HCT116 (cell line): ENCODE measurements around the gene BICRAL. TPM values are rescaled to one million over a fixed set of nuclear protein-coding genes. Genes with fewer than 3 reads are reported as not detected.

Experiments
- ATAC-seq: fragments of 200-7000 bp; cut with Tn5 transposase; 2 replicates; pipeline ENCODE4 v1.9.1; 2020; ENCODE audit warnings: mild to moderate bottlenecking, moderate library complexity
- BruUV-seq: library from RNA; stranded (reverse); fragments of 400-500 nt; replicated peaks from 2 replicates; lab custom pipeline; 2021; lab: Mats Ljungman, UMichigan
- CTCF ChIA-PET: fragments of 300-600 bp; sonication (Branson Sonifier 250); formaldehyde crosslinking; loops from one replicate; lab custom pipeline; 2021; ENCODE audit warnings: antibody characterized with exemption; lab: Charles Lee
- POLR2A ChIA-PET: fragments of 300-600, 350-600 bp; sonication (Branson Sonifier 250); formaldehyde crosslinking; loops from one replicate; lab custom pipeline; 2021; ENCODE audit warnings: antibody characterized with exemption; lab: Charles Lee
- RAD21 ChIA-PET, 2 experiments: fragments of 300-600 bp; sonication (Branson Sonifier 250); formaldehyde crosslinking; loops; one replicate each; lab custom pipeline; 2023; ENCODE audit warnings: low total read pairs in 2 of 2; ENCODE audit not compliant: uncharacterized antibody in 2 of 2, unreplicated experiment in 2 of 2, low non-redundant PET in 1 of 2; lab: Charles Lee
- DNase-seq: peaks from one replicate; pipeline ENCODE4 v3.0.0-alpha.2; 2010; ENCODE audit warnings: low read depth, low spot score
- H2AFZ ChIP-seq: fragments of 200-600 bp; shearing (Covaris generic), sonication (generic); 2 replicates; pipeline ENCODE4 v1.6.1; 2017; ENCODE audit warnings: low read depth, mixed run types, mixed read lengths, antibody characterized with exemption, low read length; ENCODE audit not compliant: poor library complexity, severe bottlenecking
- H3K27ac ChIP-seq: 2 replicates; pipeline ENCODE4 v1.5.1; 2012; ENCODE audit warnings: low read depth, low read length
- H3K27me3 ChIP-seq: fragments of 200-600 bp; sonication (generic); 2 replicates; pipeline ENCODE4 v1.6.1; 2016; ENCODE audit warnings: mixed run types, low read length, mixed read lengths; ENCODE audit not compliant: insufficient read depth
- H3K36me3 ChIP-seq, 2 experiments: fragments of 200-500 bp in 1 of 2; fragments of 200-600 bp in 1 of 2; sonication (Bioruptor generic) in 1 of 2; sonication (generic) in 1 of 2; 2 replicates each; pipeline versions ENCODE4 v1.5.1 to v1.6.1; 2014 to 2016; ENCODE audit warnings: low read length in 2 of 2, inconsistent platforms in 1 of 2, mixed read lengths in 1 of 2, mixed run types in 1 of 2; ENCODE audit not compliant: insufficient read depth in 2 of 2, control insufficient read depth in 1 of 2
- H3K4me1 ChIP-seq, 2 experiments: fragments of 200-600 bp in 1 of 2; sonication (generic) in 1 of 2; 2 replicates each; pipeline versions ENCODE4 v1.5.1 to v1.6.1; 2012 to 2017; ENCODE audit warnings: low read length in 2 of 2, inconsistent platforms in 1 of 2, mild to moderate bottlenecking in 1 of 2, mixed read lengths in 1 of 2, mixed run types in 1 of 2, moderate library complexity in 1 of 2; ENCODE audit not compliant: insufficient read depth in 2 of 2, control insufficient read depth in 1 of 2
- H3K4me2 ChIP-seq: fragments of 200-600 bp; sonication (generic); 2 replicates; pipeline ENCODE4 v1.6.1; 2017; ENCODE audit warnings: mixed run types, low read length, mixed read lengths
- H3K4me3 ChIP-seq, 2 experiments: fragments of 200-600 bp in 1 of 2; sonication (generic) in 1 of 2; replicated peaks in 1 of 2; 2 replicates each; pipeline ENCODE4 v1.5.1; 2011 to 2016; ENCODE audit warnings: low read length in 2 of 2, control low read depth in 1 of 2, low read depth in 1 of 2, mild to moderate bottlenecking in 1 of 2, mixed read lengths in 1 of 2, mixed run types in 1 of 2
- H3K79me2 ChIP-seq: fragments of 200-600 bp; sonication (generic); 2 replicates; pipeline ENCODE4 v1.6.1; 2017; ENCODE audit warnings: mild to moderate bottlenecking, mixed run types, low read length, moderate library complexity, mixed read lengths; ENCODE audit not compliant: insufficient read depth
- H3K9ac ChIP-seq: fragments of 200-600 bp; sonication (generic); 2 replicates; pipeline ENCODE4 v1.6.1; 2016; ENCODE audit warnings: low read length, mixed read lengths
- H3K9me2 ChIP-seq: fragments of 200-600 bp; sonication (generic), shearing (Covaris generic); 2 replicates; pipeline ENCODE4 v1.6.1; 2017; ENCODE audit warnings: mixed run types, mild to moderate bottlenecking, moderate library complexity; ENCODE audit not compliant: insufficient read depth
- H3K9me3 ChIP-seq, 2 experiments: fragments of 200-500 bp in 1 of 2; fragments of 200-600 bp in 1 of 2; sonication (Bioruptor generic) in 1 of 2; sonication (generic) in 1 of 2; 2 replicates each; pipeline ENCODE4 v1.6.1; 2014 to 2017; ENCODE audit warnings: low read length in 2 of 2, mixed read lengths in 2 of 2, inconsistent platforms in 1 of 2, low read depth in 1 of 2, mild to moderate bottlenecking in 1 of 2, mixed run types in 1 of 2, moderate library complexity in 1 of 2; ENCODE audit not compliant: control insufficient read depth in 1 of 2, insufficient read depth in 1 of 2
- H4K20me1 ChIP-seq: fragments of 200-600 bp; sonication (generic), shearing (Covaris generic); 2 replicates; pipeline ENCODE4 v1.6.1; 2017; ENCODE audit warnings: mixed run types, mild to moderate bottlenecking, moderate library complexity; ENCODE audit not compliant: insufficient read depth
- CBX3 ChIP-seq: IDR thresholded peaks from 2 replicates; pipeline ENCODE4 v1.6.1; 2012; ENCODE audit warnings: low read depth
- EGR1 ChIP-seq: IDR thresholded peaks from 2 replicates; pipeline ENCODE4 v1.6.1; 2012; ENCODE audit warnings: low read depth
- ELF1 ChIP-seq: IDR thresholded peaks from 2 replicates; pipeline ENCODE4 v1.6.1; 2012; ENCODE audit warnings: low read depth, borderline replicate concordance
- EZH2 ChIP-seq: fragments of 200-600 bp; sonication (generic); IDR thresholded peaks from 2 replicates; pipeline ENCODE4 v1.6.1; 2017; ENCODE audit warnings: antibody characterized with exemption, mixed run types
- JUND ChIP-seq: IDR thresholded peaks from 2 replicates; pipeline ENCODE4 v1.6.1; 2012
- POLR2A ChIP-seq: IDR thresholded peaks from 2 replicates; pipeline ENCODE4 v1.7.0; 2011; ENCODE audit warnings: borderline replicate concordance; ENCODE audit not compliant: insufficient read depth, insufficient read length; ENCODE audit errors: extremely low read depth
- POLR2AphosphoS5 ChIP-seq: IDR thresholded peaks from 2 replicates; pipeline ENCODE4 v1.6.1; 2011; ENCODE audit warnings: mild to moderate bottlenecking, low read depth, low read length, moderate library complexity
- RAD21 ChIP-seq: IDR thresholded peaks from 2 replicates; pipeline ENCODE4 v1.6.1; 2012; ENCODE audit warnings: low read depth, mild to moderate bottlenecking
- SP1 ChIP-seq: IDR thresholded peaks from 2 replicates; pipeline ENCODE4 v1.6.1; 2012; ENCODE audit warnings: low read depth
- SRF ChIP-seq: IDR thresholded peaks from 2 replicates; pipeline ENCODE4 v1.6.1; 2012; ENCODE audit warnings: low read depth
- TCF7L2 ChIP-seq: IDR thresholded peaks from 2 replicates; pipeline ENCODE4 v1.7.0; 2011; ENCODE audit warnings: borderline replicate concordance, inconsistent platforms; ENCODE audit not compliant: insufficient read depth, insufficient read length; ENCODE audit errors: extremely low read depth
- YY1 ChIP-seq: IDR thresholded peaks from 2 replicates; pipeline ENCODE4 v1.6.1; 2011; ENCODE audit warnings: low read length, low read depth, moderate library complexity, mild to moderate bottlenecking; ENCODE audit not compliant: insufficient replicate concordance; ENCODE audit errors: extremely low read depth
- ZBTB33 ChIP-seq: IDR thresholded peaks from 2 replicates; pipeline ENCODE4 v1.6.1; 2011; ENCODE audit warnings: mild to moderate bottlenecking, low read length, moderate library complexity; ENCODE audit not compliant: insufficient replicate concordance; ENCODE audit errors: extremely low read depth
- ZFX ChIP-seq: fragments of 450-650 bp; IDR thresholded peaks from 2 replicates; pipeline ENCODE4 v1.6.1; 2017
- intact Hi-C: fragments of 100-400 bp; cut with micrococcal nuclease; formaldehyde crosslinking; loops from 2 replicates; pipeline ENCODE4 v1.10.0; 2022
- total RNA-seq: library from RNA; stranded (reverse); gene quantifications from one replicate; pipeline ENCODE4 v1.2.1, GENCODE V29; 2021; ENCODE audit not compliant: unreplicated experiment
- TF ChIP-seq, protein P1 (sequence below), 3 experiments: fragments of 200-600 bp in 1 of 3; sonication (generic) in 1 of 3; IDR thresholded peaks in 2 of 3; conservative IDR thresholded peaks in 1 of 3; 2 replicates each; pipeline ENCODE4 v1.5.1; 2012 to 2017; ENCODE audit warnings: low read depth in 2 of 3, low read length in 2 of 3, antibody characterized with exemption in 1 of 3, borderline replicate concordance in 1 of 3, control low read depth in 1 of 3, mild to moderate bottlenecking in 1 of 3, mixed read lengths in 1 of 3, mixed run types in 1 of 3, moderate library complexity in 1 of 3; ENCODE audit not compliant: insufficient read depth in 1 of 3
- TF ChIP-seq, protein P2 (sequence below): IDR thresholded peaks from 2 replicates; pipeline ENCODE4 v1.6.1; 2012

BICRAL gene
- total RNA-seq, 1 experiment from 2014 or later: 14.9 TPM

GRCh38 chr6:42756722-42757121, 25.1 kb upstream of the BICRAL start:
- Histone ChIP-seq H3K4me2 (no peak overlapping the region), H3K9me2 (no peaks in the 10 kb centered on the region), H4K20me1 (no peaks in the 10 kb centered on the region), H3K36me3 (no peaks in the 10 kb centered on the region), H3K9me3 (no peaks in the 10 kb centered on the region), H3K4me1 (peaks cover 3 to 5% of the 10 kb centered on the region in 2 experiments), H3K9ac (no peak overlapping the region), H3K27ac (no peak overlapping the region), H3K79me2 (no peaks in the 10 kb centered on the region), H3K4me3 (no peak overlapping the region), H3K27me3 (no peaks in the 10 kb centered on the region), H2AFZ (no peak overlapping the region)
- ATAC-seq: no peak
- CTCF ChIA-PET: no interaction called here
- intact Hi-C loops: loop anchor here (5.0 kb wide), 1 partner anchor 256 kb away; the partner anchor contains the start of genes KLHDC3 and MEA1
- TF ChIP-seq POLR2AphosphoS5 (no peak), ELF1 (no peak), SRF (no peak), SP1 (no peak), EGR1 (no peak), YY1 (no peak), RAD21 (no peak), CBX3 (no peak), JUND (no peak), EZH2 (no peak), POLR2A (no peak), TCF7L2 (no peak), ZFX (no peak), ZBTB33 (no peak)
- TF ChIP-seq, protein P1, sequence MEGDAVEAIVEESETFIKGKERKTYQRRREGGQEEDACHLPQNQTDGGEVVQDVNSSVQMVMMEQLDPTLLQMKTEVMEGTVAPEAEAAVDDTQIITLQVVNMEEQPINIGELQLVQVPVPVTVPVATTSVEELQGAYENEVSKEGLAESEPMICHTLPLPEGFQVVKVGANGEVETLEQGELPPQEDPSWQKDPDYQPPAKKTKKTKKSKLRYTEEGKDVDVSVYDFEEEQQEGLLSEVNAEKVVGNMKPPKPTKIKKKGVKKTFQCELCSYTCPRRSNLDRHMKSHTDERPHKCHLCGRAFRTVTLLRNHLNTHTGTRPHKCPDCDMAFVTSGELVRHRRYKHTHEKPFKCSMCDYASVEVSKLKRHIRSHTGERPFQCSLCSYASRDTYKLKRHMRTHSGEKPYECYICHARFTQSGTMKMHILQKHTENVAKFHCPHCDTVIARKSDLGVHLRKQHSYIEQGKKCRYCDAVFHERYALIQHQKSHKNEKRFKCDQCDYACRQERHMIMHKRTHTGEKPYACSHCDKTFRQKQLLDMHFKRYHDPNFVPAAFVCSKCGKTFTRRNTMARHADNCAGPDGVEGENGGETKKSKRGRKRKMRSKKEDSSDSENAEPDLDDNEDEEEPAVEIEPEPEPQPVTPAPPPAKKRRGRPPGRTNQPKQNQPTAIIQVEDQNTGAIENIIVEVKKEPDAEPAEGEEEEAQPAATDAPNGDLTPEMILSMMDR (IDR thresholded peaks at IDR 0.05 in 2 of 3, conservative IDR thresholded peaks at IDR 0.05 in 1 of 3; ENCODE audit: borderline replicate concordance in 1 of 3, insufficient read depth in 1 of 3, low read depth in 2 of 3, low read length in 2 of 3): no peak
- TF ChIP-seq, protein P2, sequence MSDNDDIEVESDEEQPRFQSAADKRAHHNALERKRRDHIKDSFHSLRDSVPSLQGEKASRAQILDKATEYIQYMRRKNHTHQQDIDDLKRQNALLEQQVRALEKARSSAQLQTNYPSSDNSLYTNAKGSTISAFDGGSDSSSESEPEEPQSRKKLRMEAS: no peak
- POLR2A ChIA-PET: no interaction called here
- RAD21 ChIA-PET: no interaction called here
- DNase-seq: no peak
- no TSS peak for BruUV-seq
